Osteoblast (primary cell): ENCODE data around the gene LTBP1. TPM values are rescaled to one million over a fixed set of nuclear protein-coding genes. Genes with fewer than 3 reads are reported as not detected.
"Not testable (repeated sequence)": the region's sequence is repeated elsewhere in the genome, so short reads cannot be mapped to it uniquely, and the experiment has no call there.

Source experiments
- DNase-seq: peaks from one replicate; pipeline ENCODE4 v3.0.0; 2011; ENCODE audit warnings: low spot score, mixed read lengths; ENCODE audit not compliant: insufficient read length; ENCODE audit errors: missing footprints
- H2AFZ ChIP-seq: 2 replicates; pipeline ENCODE4 v1.6.0; 2011; ENCODE audit warnings: mild to moderate bottlenecking, low read length
- H3K27ac ChIP-seq: 2 replicates; pipeline ENCODE4 v1.5.1; 2011; ENCODE audit warnings: mild to moderate bottlenecking, low read depth, low read length, moderate library complexity
- H3K27me3 ChIP-seq: 2 replicates; pipeline ENCODE4 v1.6.0; 2012; ENCODE audit warnings: mild to moderate bottlenecking, control low read depth, inconsistent platforms, low read length, moderate library complexity; ENCODE audit not compliant: insufficient read depth
- H3K36me3 ChIP-seq: 2 replicates; pipeline ENCODE4 v1.5.1; 2011; ENCODE audit warnings: mild to moderate bottlenecking, low read length, control low read depth, moderate library complexity; ENCODE audit not compliant: insufficient read depth
- H3K4me1 ChIP-seq: 2 replicates; pipeline ENCODE4 v1.5.1; 2011; ENCODE audit warnings: mild to moderate bottlenecking, low read length, control low read depth, moderate library complexity; ENCODE audit not compliant: insufficient read depth
- H3K4me2 ChIP-seq: 2 replicates; pipeline ENCODE4 v1.6.0; 2011; ENCODE audit warnings: mild to moderate bottlenecking, low read length; ENCODE audit not compliant: insufficient read depth
- H3K4me3 ChIP-seq: fragments of 200-600 bp; sonication (generic); 3 replicates; pipeline ENCODE4 v1.5.1; 2012; ENCODE audit warnings: mild to moderate bottlenecking, low read length, inconsistent platforms; ENCODE audit not compliant: insufficient read depth
- H3K79me2 ChIP-seq: 2 replicates; pipeline ENCODE4 v1.6.0; 2012; ENCODE audit warnings: mild to moderate bottlenecking, low read length, control low read depth, inconsistent platforms; ENCODE audit not compliant: insufficient read depth
- H3K9me3 ChIP-seq: 2 replicates; pipeline ENCODE4 v1.5.1; 2011; ENCODE audit warnings: low read depth, low read length, control low read depth
- H4K20me1 ChIP-seq: 2 replicates; pipeline ENCODE4 v1.6.0; 2012; ENCODE audit warnings: mild to moderate bottlenecking, low read length, control low read depth; ENCODE audit not compliant: insufficient read depth
- total RNA-seq: library from RNA; depleted of rRNA; stranded (reverse); fragments of >200 nt; gene quantifications from 2 replicates; pipeline ENCODE4 v1.2.3, GENCODE V29; 2012
- TF ChIP-seq, protein P1 (sequence below): IDR thresholded peaks from 2 replicates; pipeline ENCODE4 v1.5.1; 2011; ENCODE audit warnings: mild to moderate bottlenecking, low read depth, low read length, moderate library complexity; ENCODE audit errors: extremely low read depth

LTBP1 gene
- total RNA-seq, 1 donor = 224 TPM

- Histone ChIP-seq H4K20me1 (no peaks in the 10 kb centered on the region), H3K79me2 (no peaks in the 10 kb centered on the region), H3K36me3 (no peaks in the 10 kb centered on the region), H3K27ac (no peak overlapping the region), H3K27me3 (no peaks in the 10 kb centered on the region), H3K4me3 (no peak overlapping the region), H2AFZ (no peak overlapping the region), H3K9me3 (no peaks in the 10 kb centered on the region), H3K4me1 (no peaks in the 10 kb centered on the region), H3K4me2 (no peak overlapping the region)
- DNase-seq = no peak
- TF ChIP-seq, protein P1, sequence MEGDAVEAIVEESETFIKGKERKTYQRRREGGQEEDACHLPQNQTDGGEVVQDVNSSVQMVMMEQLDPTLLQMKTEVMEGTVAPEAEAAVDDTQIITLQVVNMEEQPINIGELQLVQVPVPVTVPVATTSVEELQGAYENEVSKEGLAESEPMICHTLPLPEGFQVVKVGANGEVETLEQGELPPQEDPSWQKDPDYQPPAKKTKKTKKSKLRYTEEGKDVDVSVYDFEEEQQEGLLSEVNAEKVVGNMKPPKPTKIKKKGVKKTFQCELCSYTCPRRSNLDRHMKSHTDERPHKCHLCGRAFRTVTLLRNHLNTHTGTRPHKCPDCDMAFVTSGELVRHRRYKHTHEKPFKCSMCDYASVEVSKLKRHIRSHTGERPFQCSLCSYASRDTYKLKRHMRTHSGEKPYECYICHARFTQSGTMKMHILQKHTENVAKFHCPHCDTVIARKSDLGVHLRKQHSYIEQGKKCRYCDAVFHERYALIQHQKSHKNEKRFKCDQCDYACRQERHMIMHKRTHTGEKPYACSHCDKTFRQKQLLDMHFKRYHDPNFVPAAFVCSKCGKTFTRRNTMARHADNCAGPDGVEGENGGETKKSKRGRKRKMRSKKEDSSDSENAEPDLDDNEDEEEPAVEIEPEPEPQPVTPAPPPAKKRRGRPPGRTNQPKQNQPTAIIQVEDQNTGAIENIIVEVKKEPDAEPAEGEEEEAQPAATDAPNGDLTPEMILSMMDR = no peak
Observed at GRCh38 chr2:32977228-32977758, 30.5 kb downstream of the LTBP1 start.

DNA sequence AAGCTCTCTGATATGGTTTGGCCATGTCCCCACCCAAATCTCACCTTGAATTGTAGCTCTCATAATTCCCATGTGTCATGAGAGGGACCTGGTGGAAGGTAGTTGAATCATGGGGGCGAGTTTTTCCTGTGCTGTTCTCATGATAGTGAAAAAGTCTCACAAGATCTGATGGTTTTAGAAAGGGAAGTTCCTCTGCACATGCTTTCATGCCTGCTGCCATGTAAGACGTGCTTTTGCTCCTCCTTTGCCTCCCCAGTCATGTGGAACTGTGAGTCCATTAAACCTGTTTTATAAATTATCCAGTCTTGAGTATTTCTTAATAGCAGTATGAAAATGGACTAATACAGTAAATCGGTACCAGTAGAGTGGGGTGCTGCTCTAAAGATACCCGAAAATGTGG lies 34.9 kb downstream of the LTBP1 start:
- no peak for DNase-seq

DNA sequence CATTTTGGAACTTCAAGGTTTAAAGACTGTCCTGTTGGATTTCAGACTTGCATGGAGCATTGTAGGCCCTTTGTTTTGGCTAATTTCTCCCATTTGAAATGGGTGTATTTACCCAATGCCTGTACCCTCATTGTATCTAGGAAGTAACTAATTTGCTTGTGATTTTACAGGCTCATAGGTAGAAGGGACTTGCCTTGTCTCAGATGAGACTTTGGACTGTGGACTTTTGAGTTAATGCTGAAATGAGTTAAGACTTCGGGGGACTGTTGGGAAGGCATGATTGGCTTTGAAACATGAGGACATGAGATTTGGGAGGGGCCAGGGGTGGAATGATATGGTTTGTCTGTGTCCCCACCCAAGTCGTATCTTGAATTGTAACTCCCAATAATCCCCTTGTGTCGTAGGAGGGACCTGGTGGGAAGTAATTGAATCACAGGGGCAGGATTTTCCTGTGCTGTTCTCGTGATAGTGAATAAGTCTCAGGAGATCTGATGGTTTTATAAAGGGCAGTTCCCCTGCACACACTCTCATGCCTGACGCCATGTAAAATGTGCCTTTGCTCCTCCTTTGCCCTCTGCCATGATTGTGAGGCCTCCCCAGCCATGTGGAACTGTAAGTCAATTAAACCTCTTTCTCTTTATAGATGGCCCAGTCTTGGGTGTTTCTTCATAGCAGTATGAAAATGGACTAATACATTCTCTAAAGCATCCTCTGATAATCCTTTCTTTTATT lies 36.6 kb downstream of the LTBP1 start:
- H3K4me2 ChIP-seq, H3K36me3 ChIP-seq, H4K20me1 ChIP-seq, H2AFZ ChIP-seq, H3K4me3 ChIP-seq, H3K4me1 ChIP-seq, H3K27ac ChIP-seq, H3K79me2 ChIP-seq, H3K27me3 ChIP-seq, DNase-seq, H3K9me3 ChIP-seq: not testable (repeated sequence)

More for the DNA sequence above, 34.9 kb downstream of the LTBP1 start:
- TF ChIP-seq, protein P1 = no peak
- Histone ChIP-seq H3K4me1 (no peaks in the 10 kb centered on the region), H4K20me1 (peaks cover 3% of the 10 kb centered on the region), H3K4me2 (no peak overlapping the region), H2AFZ (no peak overlapping the region), H3K36me3 (no peaks in the 10 kb centered on the region), H3K79me2 (no peaks in the 10 kb centered on the region), H3K4me3 (no peak overlapping the region), H3K27me3 (no peaks in the 10 kb centered on the region), H3K9me3 (no peaks in the 10 kb centered on the region), H3K27ac (no peak overlapping the region)

GRCh38 chr2:32986480-32986879 lies 39.7 kb downstream of the LTBP1 start:
- Histone ChIP-seq H2AFZ (no peak overlapping the region), H3K4me1 (no peaks in the 10 kb centered on the region), H3K27me3 (no peaks in the 10 kb centered on the region), H3K9me3 (no peaks in the 10 kb centered on the region), H3K4me3 (no peak overlapping the region), H3K36me3 (no peaks in the 10 kb centered on the region), H3K27ac (no peak overlapping the region), H3K4me2 (no peak overlapping the region), H4K20me1 (peaks cover 3% of the 10 kb centered on the region), H3K79me2 (no peaks in the 10 kb centered on the region)
- TF ChIP-seq, protein P1 = no peak
- no peak for DNase-seq
